Astrocyte of the cerebellum (primary cell): Measurements from ENCODE around the gene CCDC24.

Experiments
- DNase-seq: peaks from one replicate; pipeline ENCODE4 v3.0.0-alpha.2; 2011; ENCODE audit warnings: low read depth
- H3K4me3 ChIP-seq: 2 replicates; pipeline ENCODE4 v1.5.1; 2011; ENCODE audit warnings: mild to moderate bottlenecking, low read depth, low read length, moderate library complexity
- in situ Hi-C: cut with HindIII; loops from 2 replicates; pipeline ENCODE4 v1.10.0; 2017; ENCODE audit warnings: low sequenced_read_pairs
- TF ChIP-seq, protein P1 (sequence below): IDR thresholded peaks from 2 replicates; pipeline ENCODE4 v1.5.1; 2012; ENCODE audit warnings: low read length, low read depth, moderate library complexity, mild to moderate bottlenecking; ENCODE audit errors: missing control alignments

Gene CCDC24

GRCh38 chr1:43991476-43992231 lies at the start of gene CCDC24:
CCDC24 (plus strand) TSS chr1:43991599; CDS start chr1:43991879, 280 bp downstream.
- in situ Hi-C loops, result loop anchor here (5.0 kb wide), 1 partner anchor 229 kb away; no protein-coding TSS in a partner anchor
- DNase-seq, result peak; percentile 15
- H3K4me3 ChIP-seq, result peak within 1 kb of the TSS; percentile 52
- TF ChIP-seq, protein P1, sequence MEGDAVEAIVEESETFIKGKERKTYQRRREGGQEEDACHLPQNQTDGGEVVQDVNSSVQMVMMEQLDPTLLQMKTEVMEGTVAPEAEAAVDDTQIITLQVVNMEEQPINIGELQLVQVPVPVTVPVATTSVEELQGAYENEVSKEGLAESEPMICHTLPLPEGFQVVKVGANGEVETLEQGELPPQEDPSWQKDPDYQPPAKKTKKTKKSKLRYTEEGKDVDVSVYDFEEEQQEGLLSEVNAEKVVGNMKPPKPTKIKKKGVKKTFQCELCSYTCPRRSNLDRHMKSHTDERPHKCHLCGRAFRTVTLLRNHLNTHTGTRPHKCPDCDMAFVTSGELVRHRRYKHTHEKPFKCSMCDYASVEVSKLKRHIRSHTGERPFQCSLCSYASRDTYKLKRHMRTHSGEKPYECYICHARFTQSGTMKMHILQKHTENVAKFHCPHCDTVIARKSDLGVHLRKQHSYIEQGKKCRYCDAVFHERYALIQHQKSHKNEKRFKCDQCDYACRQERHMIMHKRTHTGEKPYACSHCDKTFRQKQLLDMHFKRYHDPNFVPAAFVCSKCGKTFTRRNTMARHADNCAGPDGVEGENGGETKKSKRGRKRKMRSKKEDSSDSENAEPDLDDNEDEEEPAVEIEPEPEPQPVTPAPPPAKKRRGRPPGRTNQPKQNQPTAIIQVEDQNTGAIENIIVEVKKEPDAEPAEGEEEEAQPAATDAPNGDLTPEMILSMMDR, result no peak

DNA sequence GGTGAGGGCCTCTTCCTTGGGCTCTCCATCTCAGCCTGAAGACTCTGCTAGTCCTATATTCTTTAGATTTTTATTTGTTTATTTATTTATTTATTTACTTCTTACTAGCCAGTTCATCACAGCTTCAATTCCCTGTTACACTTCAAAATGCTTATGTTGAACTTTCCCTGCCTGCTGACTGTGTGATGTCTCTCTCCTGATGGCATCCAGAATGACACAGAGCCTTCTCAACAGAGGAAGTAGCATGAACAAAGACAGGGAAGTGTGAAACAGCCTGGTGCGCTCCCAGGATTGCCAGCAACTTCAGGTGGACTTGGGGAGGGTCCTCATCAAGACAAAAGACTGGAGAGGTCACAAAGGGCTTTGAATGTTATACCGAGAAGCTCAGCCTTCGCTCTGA lies 49.0 kb upstream of the CCDC24 start:
- DNase-seq, result no peak
- no peak overlapping the region for H3K4me3 ChIP-seq
- TF ChIP-seq, protein P1, result no peak
- in situ Hi-C loops, result no loop called here

GRCh38 chr1:43944860-43945259 lies 46.5 kb upstream of the CCDC24 start:
- in situ Hi-C loops, result no loop called here
- no peak for DNase-seq
- TF ChIP-seq, protein P1, result no peak
- H3K4me3 ChIP-seq, result no peak overlapping the region

DNA sequence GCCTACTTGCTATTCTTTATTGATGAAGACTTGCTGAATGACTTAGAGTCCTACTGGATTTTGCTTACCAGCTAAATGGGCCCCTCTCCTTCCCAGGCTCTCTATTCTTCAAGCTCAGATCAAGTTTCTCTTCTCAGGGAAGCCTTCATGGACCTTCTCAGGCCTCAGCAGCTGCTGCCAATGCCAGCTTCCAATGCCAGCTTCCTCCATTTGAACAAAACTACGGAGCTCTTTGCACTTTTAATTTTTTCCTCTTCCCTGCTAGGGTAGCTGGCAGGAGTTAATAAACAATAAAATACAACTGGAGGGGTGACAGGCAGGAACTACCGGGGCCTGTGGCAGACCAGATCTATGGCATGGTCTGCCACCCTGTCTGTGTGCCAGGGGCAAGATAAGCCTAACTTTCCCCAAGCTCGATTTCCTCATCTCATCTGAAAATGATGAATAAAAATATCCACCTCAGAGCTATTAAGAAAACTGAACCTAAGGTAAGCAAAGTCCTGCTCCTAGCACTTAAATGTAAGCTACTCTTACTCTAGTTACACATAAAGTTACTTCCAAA lies 45.6 kb upstream of the CCDC24 start:
- peak overlapping the region; percentile 85 for H3K4me3 ChIP-seq
- TF ChIP-seq, protein P1, result no peak
- DNase-seq, result no peak
- in situ Hi-C loops, result no loop called here

GRCh38 chr1:43946236-43947060 lies 45.0 kb upstream of the CCDC24 start, which contains the start of gene IPO13:
IPO13 (plus strand) TSS chr1:43946950; CDS start chr1:43947601, 651 bp downstream.
- TF ChIP-seq, protein P1, result peak; percentile 56
- in situ Hi-C loops, result no loop called here
- DNase-seq, result peak; percentile 73
- H3K4me3 ChIP-seq, result peak within 1 kb of the TSS; percentile 85
